ENCODE results near the gene KRTAP16-1.
A peak's percentile ranks its signal among the peaks of the same experiment; 100 is the strongest.

The KRTAP16-1 gene

GRCh38 chr17:41329279-41329948 lies 20.3 kb upstream of the KRTAP16-1 start:
- TF ChIP-seq CTCF (conservative IDR thresholded peaks at IDR 0.05; ENCODE audit: low read depth, low read length) = peak; percentile 93
- H3K4me3 ChIP-seq (ENCODE audit: low read length) = no peak overlapping the region
- DNase-seq (ENCODE audit: low read depth) = no peak

- no peak for DNase-seq (ENCODE audit: low read depth)
- no peak overlapping the region for H3K4me3 ChIP-seq (ENCODE audit: low read length)
- TF ChIP-seq CTCF (conservative IDR thresholded peaks at IDR 0.05; ENCODE audit: low read depth, low read length) = no peak
These were observed 19.1 kb upstream of the KRTAP16-1 start for GRCh38 chr17:41328207-41328606.

GRCh38 chr17:41327411-41328120 lies 18.5 kb upstream of the KRTAP16-1 start:
- no peak for DNase-seq (ENCODE audit: low read depth)
- no peak overlapping the region for H3K4me3 ChIP-seq (ENCODE audit: low read length)
- TF ChIP-seq CTCF (conservative IDR thresholded peaks at IDR 0.05; ENCODE audit: low read depth, low read length) = no peak

- H3K4me3 ChIP-seq (ENCODE audit: low read length) = no peak overlapping the region
- TF ChIP-seq CTCF (conservative IDR thresholded peaks at IDR 0.05; ENCODE audit: low read depth, low read length) = no peak
- no peak for DNase-seq (ENCODE audit: low read depth)
These were observed 17.4 kb upstream of the KRTAP16-1 start for GRCh38 chr17:41326173-41327145.

GRCh38 chr17:41325611-41326010 lies 16.5 kb upstream of the KRTAP16-1 start:
- DNase-seq (ENCODE audit: low read depth) = no peak
- no peak for TF ChIP-seq CTCF (conservative IDR thresholded peaks at IDR 0.05; ENCODE audit: low read depth, low read length)
- H3K4me3 ChIP-seq (ENCODE audit: low read length) = no peak overlapping the region

- DNase-seq (ENCODE audit: low read depth) = no peak
- no peak for TF ChIP-seq CTCF (conservative IDR thresholded peaks at IDR 0.05; ENCODE audit: low read depth, low read length)
- no peak overlapping the region for H3K4me3 ChIP-seq (ENCODE audit: low read length)
These were observed 16.0 kb upstream of the KRTAP16-1 start for GRCh38 chr17:41325126-41325525.

All from retinal pigment epithelial cell (primary cell).